Activated CD4-positive, alpha-beta T cell treated with anti-CD3 and anti-CD28 coated beads, Interleukin-2, amount 50 U/mL, for 24 hours (primary cell): ENCODE data around the gene DMXL2.

Source experiments
- DNase-seq, 2 donors: peaks; one replicate each; pipeline ENCODE4 v3.0.0-alpha.2; 2020; ENCODE audit warnings: low read depth in 1 of 2, low spot score in 1 of 2

DMXL2 gene

GRCh38 chr15:51414256-51414860 is 208.2 kb downstream of the DMXL2 start:
- DNase-seq, result no peak

- DNase-seq, result no peak
Measured at GRCh38 chr15:51405693-51406523, 216.7 kb downstream of the DMXL2 start.

GRCh38 chr15:51403946-51404695 is 218.4 kb downstream of the DMXL2 start:
- no peak for DNase-seq

GRCh38 chr15:51403072-51403878 is 219.3 kb downstream of the DMXL2 start:
- no peak for DNase-seq

- DNase-seq, result no peak
Measured at GRCh38 chr15:51401872-51402517, 220.6 kb downstream of the DMXL2 start.

GRCh38 chr15:51401051-51401780 is 221.4 kb downstream of the DMXL2 start:
- no peak for DNase-seq

GRCh38 chr15:51398626-51399025 is 223.9 kb downstream of the DMXL2 start:
- DNase-seq, result no peak
